Measurements from ENCODE around the gene UGCG.
"Not testable (repeated sequence)": the region's sequence is repeated elsewhere in the genome, so short reads cannot be mapped to it uniquely, and the experiment has no call there.

Gene UGCG

GRCh38 chr9:111891910-111892499 is 4.6 kb upstream of the UGCG start:
- H3K36me3 ChIP-seq (ENCODE audit: control insufficient read depth, insufficient read depth, low read length, severe bottlenecking): no peaks in the 10 kb centered on the region
- H3K27me3 ChIP-seq (replicated peaks; ENCODE audit: control insufficient read depth, insufficient read depth, low read length): no peaks in the 10 kb centered on the region
- peaks cover 7% of the 10 kb centered on the region for H3K4me1 ChIP-seq (ENCODE audit: control insufficient read depth, insufficient read depth, low read length)
- H3K4me3 ChIP-seq (ENCODE audit: low read length): no peak overlapping the region
- H3K9ac ChIP-seq (ENCODE audit: low read length): no peak overlapping the region
- H3K9me3 ChIP-seq (ENCODE audit: control insufficient read depth, low read length): no peaks in the 10 kb centered on the region
- no peak for DNase-seq (ENCODE audit: low read depth)

GRCh38 chr9:111896942-111897600 is 457 bp downstream of the UGCG start:
- Histone ChIP-seq H3K9me3 (ENCODE audit: control insufficient read depth, low read length) (no peaks in the 10 kb centered on the region), H3K9ac (ENCODE audit: low read length) (peak overlapping the region; percentile 98), H3K27me3 (replicated peaks; ENCODE audit: control insufficient read depth, insufficient read depth, low read length) (no peaks in the 10 kb centered on the region), H3K36me3 (ENCODE audit: control insufficient read depth, insufficient read depth, low read length, severe bottlenecking) (no peaks in the 10 kb centered on the region), H3K4me3 (ENCODE audit: low read length) (peak overlapping the region; percentile 100), H3K4me1 (ENCODE audit: control insufficient read depth, insufficient read depth, low read length) (peaks cover 45% of the 10 kb centered on the region)
- DNase-seq (ENCODE audit: low read depth): peak; percentile 44

- no peaks in the 10 kb centered on the region for H3K27me3 ChIP-seq (replicated peaks; ENCODE audit: control insufficient read depth, insufficient read depth, low read length)
- H3K36me3 ChIP-seq (ENCODE audit: control insufficient read depth, insufficient read depth, low read length, severe bottlenecking): no peaks in the 10 kb centered on the region
- peak overlapping the region; percentile 98 for H3K9ac ChIP-seq (ENCODE audit: low read length)
- peaks cover 51% of the 10 kb centered on the region for H3K4me1 ChIP-seq (ENCODE audit: control insufficient read depth, insufficient read depth, low read length)
- DNase-seq (ENCODE audit: low read depth): peak; percentile 38
- peak overlapping the region; percentile 100 for H3K4me3 ChIP-seq (ENCODE audit: low read length)
- H3K9me3 ChIP-seq (ENCODE audit: control insufficient read depth, low read length): no peaks in the 10 kb centered on the region
These were observed 1.1 kb downstream of the UGCG start for GRCh38 chr9:111897601-111898137.

GRCh38 chr9:111898331-111899096 is 1.9 kb downstream of the UGCG start:
- Histone ChIP-seq H3K9ac (ENCODE audit: low read length) (peak overlapping the region; percentile 98), H3K9me3 (ENCODE audit: control insufficient read depth, low read length) (no peaks in the 10 kb centered on the region), H3K4me3 (ENCODE audit: low read length) (peak overlapping the region; percentile 100), H3K27me3 (replicated peaks; ENCODE audit: control insufficient read depth, insufficient read depth, low read length) (no peaks in the 10 kb centered on the region), H3K36me3 (ENCODE audit: control insufficient read depth, insufficient read depth, low read length, severe bottlenecking) (no peaks in the 10 kb centered on the region), H3K4me1 (ENCODE audit: control insufficient read depth, insufficient read depth, low read length) (peaks cover 55% of the 10 kb centered on the region)
- DNase-seq (ENCODE audit: low read depth): peak; percentile 45

GRCh38 chr9:111900151-111900857 is 3.7 kb downstream of the UGCG start:
- Histone ChIP-seq H3K9ac (ENCODE audit: low read length) (peak overlapping the region; percentile 98), H3K9me3 (ENCODE audit: control insufficient read depth, low read length) (no peaks in the 10 kb centered on the region), H3K4me3 (ENCODE audit: low read length) (peak overlapping the region; percentile 100), H3K36me3 (ENCODE audit: control insufficient read depth, insufficient read depth, low read length, severe bottlenecking) (no peaks in the 10 kb centered on the region), H3K27me3 (replicated peaks; ENCODE audit: control insufficient read depth, insufficient read depth, low read length) (no peaks in the 10 kb centered on the region), H3K4me1 (ENCODE audit: control insufficient read depth, insufficient read depth, low read length) (peaks cover 55% of the 10 kb centered on the region)
- no peak for DNase-seq (ENCODE audit: low read depth)

GRCh38 chr9:111900858-111901612 is 4.4 kb downstream of the UGCG start:
- H3K4me1 ChIP-seq (ENCODE audit: control insufficient read depth, insufficient read depth, low read length): peaks cover 49% of the 10 kb centered on the region
- no peaks in the 10 kb centered on the region for H3K36me3 ChIP-seq (ENCODE audit: control insufficient read depth, insufficient read depth, low read length, severe bottlenecking)
- no peaks in the 10 kb centered on the region for H3K9me3 ChIP-seq (ENCODE audit: control insufficient read depth, low read length)
- DNase-seq (ENCODE audit: low read depth): no peak
- H3K9ac ChIP-seq (ENCODE audit: low read length): peak overlapping the region; percentile 98
- no peaks in the 10 kb centered on the region for H3K27me3 ChIP-seq (replicated peaks; ENCODE audit: control insufficient read depth, insufficient read depth, low read length)
- H3K4me3 ChIP-seq (ENCODE audit: low read length): peak overlapping the region; percentile 100

- no peaks in the 10 kb centered on the region for H3K27me3 ChIP-seq (replicated peaks; ENCODE audit: control insufficient read depth, insufficient read depth, low read length)
- no peaks in the 10 kb centered on the region for H3K9me3 ChIP-seq (ENCODE audit: control insufficient read depth, low read length)
- H3K4me3 ChIP-seq (ENCODE audit: low read length): peak overlapping the region; percentile 100
- H3K9ac ChIP-seq (ENCODE audit: low read length): peak overlapping the region; percentile 33
- peaks cover 48% of the 10 kb centered on the region for H3K4me1 ChIP-seq (ENCODE audit: control insufficient read depth, insufficient read depth, low read length)
- peaks cover 3% of the 10 kb centered on the region for H3K36me3 ChIP-seq (ENCODE audit: control insufficient read depth, insufficient read depth, low read length, severe bottlenecking)
- peak; percentile 33 for DNase-seq (ENCODE audit: low read depth)
These were observed 6.0 kb downstream of the UGCG start for GRCh38 chr9:111902391-111903139.

GRCh38 chr9:111903535-111903934 is 6.9 kb downstream of the UGCG start:
- H3K27me3 ChIP-seq (replicated peaks; ENCODE audit: control insufficient read depth, insufficient read depth, low read length); H3K36me3 ChIP-seq (ENCODE audit: control insufficient read depth, insufficient read depth, low read length, severe bottlenecking); H3K9ac ChIP-seq (ENCODE audit: low read length); H3K9me3 ChIP-seq (ENCODE audit: control insufficient read depth, low read length); DNase-seq (ENCODE audit: low read depth); H3K4me3 ChIP-seq (ENCODE audit: low read length): not testable (repeated sequence)
- peaks cover 42% of the 10 kb centered on the region for H3K4me1 ChIP-seq (ENCODE audit: control insufficient read depth, insufficient read depth, low read length)

- H3K9ac ChIP-seq (ENCODE audit: low read length): no peak overlapping the region
- H3K27me3 ChIP-seq (replicated peaks; ENCODE audit: control insufficient read depth, insufficient read depth, low read length): no peaks in the 10 kb centered on the region
- H3K9me3 ChIP-seq (ENCODE audit: control insufficient read depth, low read length): no peaks in the 10 kb centered on the region
- H3K4me3 ChIP-seq (ENCODE audit: low read length): no peak overlapping the region
- no peak for DNase-seq (ENCODE audit: low read depth)
- peaks cover 3% of the 10 kb centered on the region for H3K36me3 ChIP-seq (ENCODE audit: control insufficient read depth, insufficient read depth, low read length, severe bottlenecking)
- H3K4me1 ChIP-seq (ENCODE audit: control insufficient read depth, insufficient read depth, low read length): peaks cover 43% of the 10 kb centered on the region
These were observed 7.4 kb downstream of the UGCG start for GRCh38 chr9:111904026-111904425.

- DNase-seq (ENCODE audit: low read depth): no peak
- Histone ChIP-seq H3K9ac (ENCODE audit: low read length) (no peak overlapping the region), H3K4me1 (ENCODE audit: control insufficient read depth, insufficient read depth, low read length) (peaks cover 42% of the 10 kb centered on the region), H3K36me3 (ENCODE audit: control insufficient read depth, insufficient read depth, low read length, severe bottlenecking) (peaks cover 3% of the 10 kb centered on the region), H3K27me3 (replicated peaks; ENCODE audit: control insufficient read depth, insufficient read depth, low read length) (no peaks in the 10 kb centered on the region), H3K9me3 (ENCODE audit: control insufficient read depth, low read length) (no peaks in the 10 kb centered on the region), H3K4me3 (ENCODE audit: low read length) (no peak overlapping the region)
These were observed 8.3 kb downstream of the UGCG start for GRCh38 chr9:111904891-111905291.
